Glutamatergic neuron (in vitro differentiated cells): ENCODE results near the gene SH3PXD2B. TPM values are rescaled to one million over a fixed set of nuclear protein-coding genes. Genes with fewer than 3 reads are reported as not detected.
A peak's percentile ranks its signal among the peaks of the same experiment; 100 is the strongest.

Experiments used
- DNase-seq: peaks from one replicate; pipeline ENCODE4 v3.0.0; 2022
- H3K27ac Mint-ChIP-seq: one replicate; pipeline ENCODE4 v1.8.0; 2020; ENCODE audit warnings: mild to moderate bottlenecking, mixed read lengths, inconsistent platforms; ENCODE audit not compliant: unreplicated experiment
- H3K27me3 Mint-ChIP-seq: one replicate; pipeline ENCODE4 v1.8.0; 2020; ENCODE audit warnings: mild to moderate bottlenecking, moderate library complexity, mixed read lengths, inconsistent platforms; ENCODE audit not compliant: unreplicated experiment
- H3K36me3 Mint-ChIP-seq: one replicate; pipeline ENCODE4 v1.8.0; 2020; ENCODE audit warnings: mild to moderate bottlenecking, mixed read lengths, inconsistent platforms; ENCODE audit not compliant: unreplicated experiment
- H3K4me1 Mint-ChIP-seq: one replicate; pipeline ENCODE4 v1.8.0; 2020; ENCODE audit warnings: mild to moderate bottlenecking, low read depth, mixed read lengths, inconsistent platforms; ENCODE audit not compliant: unreplicated experiment
- H3K4me3 Mint-ChIP-seq: one replicate; pipeline ENCODE4 v1.8.0; 2020; ENCODE audit warnings: mild to moderate bottlenecking, mixed read lengths, inconsistent platforms; ENCODE audit not compliant: unreplicated experiment
- H3K9me3 Mint-ChIP-seq: one replicate; pipeline ENCODE4 v1.8.0; 2020; ENCODE audit warnings: mild to moderate bottlenecking, moderate library complexity, mixed read lengths, inconsistent platforms; ENCODE audit not compliant: unreplicated experiment
- CTCF ChIP-seq: fragments of 200-600 bp; sonication (generic); IDR thresholded peaks from one replicate; pipeline ENCODE4 v1.5.0; 2021; ENCODE audit not compliant: partially characterized antibody, unreplicated experiment
- long read RNA-seq: library from polyadenylated mRNA; unstranded; transcript quantifications from one replicate; pipeline ENCODE4 v2.0.0, GENCODE V29; 2020; ENCODE audit not compliant: unreplicated experiment
- total RNA-seq: library from RNA; stranded (reverse); fragmentation: NEBNext Ultra II Directional; extraction: Animal tissue kit (Norgen Biotek cat#: 25700); gene quantifications from one replicate; pipeline ENCODE4 v1.2.1, GENCODE V29; 2021; ENCODE audit not compliant: unreplicated experiment

Gene SH3PXD2B
- total RNA-seq = 96.8 TPM
- long read RNA-seq, partial matches to known transcripts = 1 of 4 reads
- long read RNA-seq, other reads (novel, unspliced or antisense) = 3 of 4 reads

GRCh38 chr5:172454358-172455086, at the start of gene SH3PXD2B:
SH3PXD2B (minus strand) TSS chr5:172454525; CDS start chr5:172454352, 173 bp downstream.
- H3K36me3 Mint-ChIP-seq = no peaks in the 10 kb centered on the region
- no peak for TF ChIP-seq CTCF
- H3K27ac Mint-ChIP-seq = peak within 1 kb of the TSS; percentile 96
- peak within 1 kb of the TSS; percentile 95 for H3K4me3 Mint-ChIP-seq
- peak; percentile 86 for DNase-seq
- peaks cover 49% of the 10 kb centered on the region for H3K4me1 Mint-ChIP-seq
- peaks cover 18% of the 10 kb centered on the region for H3K27me3 Mint-ChIP-seq
- H3K9me3 Mint-ChIP-seq = peaks cover 17% of the 10 kb centered on the region

GRCh38 chr5:172502969-172503368, 48.6 kb upstream of the SH3PXD2B start:
- Mint-ChIP-seq H3K27me3 (peaks cover 2% of the 10 kb centered on the region), H3K36me3 (peaks cover 3% of the 10 kb centered on the region), H3K4me3 (no peak overlapping the region), H3K4me1 (peaks cover 3% of the 10 kb centered on the region), H3K9me3 (peaks cover 8% of the 10 kb centered on the region), H3K27ac (no peak overlapping the region)
- DNase-seq = no peak
- no peak for TF ChIP-seq CTCF

- Mint-ChIP-seq H3K36me3 (no peaks in the 10 kb centered on the region), H3K4me3 (no peak overlapping the region), H3K27ac (no peak overlapping the region), H3K9me3 (peaks cover 8% of the 10 kb centered on the region), H3K27me3 (peaks cover 2% of the 10 kb centered on the region), H3K4me1 (peaks cover 3% of the 10 kb centered on the region)
- DNase-seq = no peak
- TF ChIP-seq CTCF = no peak
These were observed 48.1 kb upstream of the SH3PXD2B start for GRCh38 chr5:172502410-172502809.

- Mint-ChIP-seq H3K36me3 (no peaks in the 10 kb centered on the region), H3K27ac (peak overlapping the region; percentile 15), H3K4me3 (no peak overlapping the region), H3K27me3 (peaks cover 2% of the 10 kb centered on the region), H3K4me1 (peaks cover 6% of the 10 kb centered on the region), H3K9me3 (peaks cover 8% of the 10 kb centered on the region)
- no peak for TF ChIP-seq CTCF
- no peak for DNase-seq
These were observed 47.5 kb upstream of the SH3PXD2B start for GRCh38 chr5:172501708-172502320.

GRCh38 chr5:172499287-172499686, 45.0 kb upstream of the SH3PXD2B start:
- H3K36me3 Mint-ChIP-seq = peaks cover 5% of the 10 kb centered on the region
- DNase-seq = no peak
- H3K27me3 Mint-ChIP-seq = peaks cover 2% of the 10 kb centered on the region

More at GRCh38 chr5:172499287-172499686, 45.0 kb upstream of the SH3PXD2B start:
- Mint-ChIP-seq H3K4me3 (no peak overlapping the region), H3K9me3 (peaks cover 8% of the 10 kb centered on the region), H3K4me1 (peaks cover 8% of the 10 kb centered on the region), H3K27ac (no peak overlapping the region)
- TF ChIP-seq CTCF = no peak
